Hematopoietic multipotent progenitor cell treated with erythropoietin and hydrocortisone succinate and interleukin-3 and kit ligand, for 15 days (in vitro differentiated cells): Measurements from ENCODE around the gene STRN.
"Not testable (repeated sequence)": the region's sequence is repeated elsewhere in the genome, so short reads cannot be mapped to it uniquely, and the experiment has no call there.

Source experiments
- DNase-seq: peaks from one replicate; pipeline ENCODE4 v3.0.0-alpha.2; 2015; ENCODE audit warnings: low spot score

The STRN gene

GRCh38 chr2:36964496-36965058, 1.8 kb downstream of the STRN start:
- no peak for DNase-seq

- no peak for DNase-seq
These were observed 2.6 kb downstream of the STRN start for GRCh38 chr2:36963734-36964133.

- no peak for DNase-seq
These were observed 3.2 kb downstream of the STRN start for GRCh38 chr2:36963106-36963505.

- no peak for DNase-seq
These were observed 5.6 kb downstream of the STRN start for GRCh38 chr2:36960773-36961172.

GRCh38 chr2:36960005-36960675, 6.2 kb downstream of the STRN start:
- no peak for DNase-seq

GRCh38 chr2:36954977-36955607, 11.2 kb downstream of the STRN start:
- DNase-seq: no peak

- no peak for DNase-seq
These were observed 13.6 kb downstream of the STRN start for GRCh38 chr2:36952748-36953197.

- no peak for DNase-seq
These were observed 14.8 kb downstream of the STRN start for GRCh38 chr2:36951574-36951973.

- DNase-seq: no peak
These were observed 15.3 kb downstream of the STRN start for GRCh38 chr2:36951027-36951518.

- DNase-seq: no peak
These were observed 16.5 kb downstream of the STRN start for GRCh38 chr2:36949845-36950244.

- DNase-seq: not testable (repeated sequence)
These were observed 21.1 kb downstream of the STRN start for GRCh38 chr2:36945240-36945639.

GRCh38 chr2:36941867-36942266, 24.5 kb downstream of the STRN start:
- DNase-seq: no peak

- DNase-seq: not testable (repeated sequence)
These were observed 29.8 kb downstream of the STRN start for GRCh38 chr2:36936526-36936925.

GRCh38 chr2:36931688-36932087, 34.6 kb downstream of the STRN start:
- not testable (repeated sequence) for DNase-seq

- not testable (repeated sequence) for DNase-seq
These were observed 35.4 kb downstream of the STRN start for GRCh38 chr2:36930787-36931410.

- not testable (repeated sequence) for DNase-seq
These were observed 39.9 kb downstream of the STRN start for GRCh38 chr2:36926175-36927132.

- DNase-seq: not testable (repeated sequence)
These were observed 43.7 kb downstream of the STRN start for GRCh38 chr2:36922629-36923028.

- DNase-seq: no peak
These were observed 44.4 kb downstream of the STRN start for GRCh38 chr2:36921984-36922383.

- no peak for DNase-seq
These were observed 47.1 kb downstream of the STRN start for GRCh38 chr2:36919041-36919837.

GRCh38 chr2:36918307-36918706, 48.0 kb downstream of the STRN start:
- DNase-seq: no peak

- DNase-seq: no peak
These were observed 50.7 kb downstream of the STRN start for GRCh38 chr2:36915627-36916026.
